K562 (cell line): ENCODE data around the gene YES1. TPM values are rescaled to one million over a fixed set of nuclear protein-coding genes. Genes with fewer than 3 reads are reported as not detected.

ENCODE experiments used
- AFF4 ChIP-seq: sonication (generic); formaldehyde crosslinking; IDR thresholded peaks from 2 replicates; pipeline ENCODE4 v1.8.0; 2023; ENCODE audit warnings: mild to moderate bottlenecking, missing genetic modification reagents
- HNRNPL ChIP-seq: fragments of 200-400 bp; formaldehyde crosslinking; IDR thresholded peaks from 2 replicates; pipeline ENCODE4 v1.6.1; 2017; ENCODE audit warnings: low read depth, mild to moderate bottlenecking, low read length
- MXI1 ChIP-seq: IDR thresholded peaks from 2 replicates; pipeline ENCODE4 v1.6.1; 2011; ENCODE audit warnings: low read depth, mild to moderate bottlenecking, improper control_type of control experiment, low read length
- NR0B1 ChIP-seq: fragments of 450-650 bp; IDR thresholded peaks from one replicate; pipeline ENCODE4 v1.6.1; 2018; ENCODE audit warnings: mild to moderate bottlenecking, moderate library complexity; ENCODE audit not compliant: partially characterized antibody
- POLR2B ChIP-seq: fragments of 450-650 bp; IDR thresholded peaks from 2 replicates; pipeline ENCODE4 v1.6.1; 2018; ENCODE audit warnings: low read depth; ENCODE audit not compliant: partially characterized antibody
- WHSC1 ChIP-seq: IDR thresholded peaks from one replicate; pipeline ENCODE4 v1.6.1; 2012; ENCODE audit warnings: low read length, control low read depth, inconsistent platforms
- ZNF143 ChIP-seq: sonication (generic); formaldehyde crosslinking; IDR thresholded peaks from 2 replicates; pipeline ENCODE4 v1.9.0; 2022; ENCODE audit warnings: mild to moderate bottlenecking, missing genetic modification reagents
- ZNF512 ChIP-seq: IDR thresholded peaks from 2 replicates; pipeline ENCODE4 v1.6.1; 2016; ENCODE audit warnings: missing genetic modification characterization, missing compliant biosample characterization
- polyA plus RNA-seq, 8 experiments: library from polyadenylated mRNA; depleted of rRNA in 4 of 8; stranded (reverse) in 5 of 8; unstranded in 3 of 8; fragments of >200 nt; fragmentation: Nextera tagmentation in 2 of 8; fragmentation: Illumina TruSeq in 1 of 8; extraction: Ambion mirVana in 2 of 8; extraction: Trizol in 1 of 8; gene quantifications; 2 replicates each; pipeline versions ENCODE4 v1.2.1 to v1.2.3, GENCODE V29; 2011 to 2014; ENCODE audit warnings: inconsistent platforms in 1 of 8, missing spikeins in 1 of 8
- total RNA-seq, 7 experiments: library from RNA; depleted of rRNA in 6 of 7; stranded (reverse); fragments of >200 nt in 6 of 7; fragmentation: Illumina TruSeq in 2 of 7; extraction: Trizol in 2 of 7; gene quantifications; 2 replicates each; pipeline versions ENCODE4 v1.2.1 to v1.2.3, GENCODE V29; 2011 to 2021; ENCODE audit warnings: low replicate concordance in 1 of 7
- TF ChIP-seq, protein P1 (sequence below), 2 experiments: fragments of 150-350 bp in 1 of 2; IDR thresholded peaks; 2 replicates each; pipeline ENCODE4 v1.6.1; 2012 to 2016; ENCODE audit warnings: low read depth in 2 of 2, low read length in 2 of 2, mild to moderate bottlenecking in 1 of 2, moderate library complexity in 1 of 2
- TF ChIP-seq, protein P2 (sequence below), 2 experiments: IDR thresholded peaks in 1 of 2; conservative IDR thresholded peaks in 1 of 2; 2 replicates each; pipeline ENCODE4 v1.6.1; 2016; ENCODE audit warnings: low read depth in 2 of 2, mild to moderate bottlenecking in 1 of 2, missing compliant biosample characterization in 1 of 2, missing genetic modification characterization in 1 of 2, moderate library complexity in 1 of 2

Gene YES1
- total and polyA plus RNA-seq, 9 of the 15 experiments (the other 6 are each of a cell fraction or from before 2014, with no cell fraction given), result 37.2 to 115 (median 77.7) TPM

DNA sequence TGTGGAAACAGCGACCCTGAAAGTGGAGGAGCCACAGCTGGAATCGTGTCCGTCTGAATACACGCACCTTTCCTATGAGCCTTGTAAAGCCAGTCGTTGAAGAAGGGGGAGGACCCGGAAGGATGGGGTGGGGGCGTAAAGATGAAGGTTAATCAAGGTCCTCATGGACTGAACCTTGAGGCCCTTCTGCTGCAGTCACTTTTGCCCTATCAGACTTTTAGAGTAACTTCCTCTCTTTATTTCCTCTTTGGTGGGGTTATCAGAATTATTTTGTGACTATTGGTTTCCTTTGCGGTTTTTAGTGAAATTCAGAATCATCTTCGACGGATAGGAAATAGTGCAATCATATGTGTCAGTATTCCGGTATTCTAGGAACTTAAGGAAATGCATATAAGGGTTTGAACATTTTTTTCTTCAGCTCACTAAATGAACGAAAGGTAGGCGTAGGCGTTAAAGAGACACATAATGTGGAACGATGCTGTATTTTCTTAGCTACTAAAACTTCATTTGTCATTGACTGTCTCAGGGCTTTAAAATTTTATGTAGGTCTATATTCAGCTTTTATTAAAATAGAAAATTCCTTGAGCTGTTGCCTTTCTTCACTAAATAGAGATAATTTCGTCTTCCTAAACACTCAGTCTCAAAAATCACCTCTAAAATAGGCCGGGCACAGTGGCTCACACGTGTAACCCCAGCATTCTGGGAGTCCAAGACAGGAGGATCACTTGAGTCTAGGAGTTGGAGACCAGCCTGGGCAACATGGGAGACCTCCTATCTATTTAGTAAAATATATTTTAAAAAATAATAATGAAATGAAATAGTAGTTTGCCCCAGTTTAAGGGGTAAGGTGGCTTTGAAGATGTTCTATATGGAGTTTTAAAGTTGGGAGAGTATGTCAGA is 1.4 kb upstream of the YES1 start (continued):
- TF ChIP-seq HNRNPL (no peak), ZNF512 (no peak), POLR2B (peak; percentile 39), ZNF143 (CRISPR knock-in tag) (no peak), WHSC1 (no peak), AFF4 (CRISPR knock-in tag) (peak; percentile 77), MXI1 (peak; percentile 59; the same call in 1 of the 2 replicates), NR0B1 (no peak)
- TF ChIP-seq, protein P1, sequence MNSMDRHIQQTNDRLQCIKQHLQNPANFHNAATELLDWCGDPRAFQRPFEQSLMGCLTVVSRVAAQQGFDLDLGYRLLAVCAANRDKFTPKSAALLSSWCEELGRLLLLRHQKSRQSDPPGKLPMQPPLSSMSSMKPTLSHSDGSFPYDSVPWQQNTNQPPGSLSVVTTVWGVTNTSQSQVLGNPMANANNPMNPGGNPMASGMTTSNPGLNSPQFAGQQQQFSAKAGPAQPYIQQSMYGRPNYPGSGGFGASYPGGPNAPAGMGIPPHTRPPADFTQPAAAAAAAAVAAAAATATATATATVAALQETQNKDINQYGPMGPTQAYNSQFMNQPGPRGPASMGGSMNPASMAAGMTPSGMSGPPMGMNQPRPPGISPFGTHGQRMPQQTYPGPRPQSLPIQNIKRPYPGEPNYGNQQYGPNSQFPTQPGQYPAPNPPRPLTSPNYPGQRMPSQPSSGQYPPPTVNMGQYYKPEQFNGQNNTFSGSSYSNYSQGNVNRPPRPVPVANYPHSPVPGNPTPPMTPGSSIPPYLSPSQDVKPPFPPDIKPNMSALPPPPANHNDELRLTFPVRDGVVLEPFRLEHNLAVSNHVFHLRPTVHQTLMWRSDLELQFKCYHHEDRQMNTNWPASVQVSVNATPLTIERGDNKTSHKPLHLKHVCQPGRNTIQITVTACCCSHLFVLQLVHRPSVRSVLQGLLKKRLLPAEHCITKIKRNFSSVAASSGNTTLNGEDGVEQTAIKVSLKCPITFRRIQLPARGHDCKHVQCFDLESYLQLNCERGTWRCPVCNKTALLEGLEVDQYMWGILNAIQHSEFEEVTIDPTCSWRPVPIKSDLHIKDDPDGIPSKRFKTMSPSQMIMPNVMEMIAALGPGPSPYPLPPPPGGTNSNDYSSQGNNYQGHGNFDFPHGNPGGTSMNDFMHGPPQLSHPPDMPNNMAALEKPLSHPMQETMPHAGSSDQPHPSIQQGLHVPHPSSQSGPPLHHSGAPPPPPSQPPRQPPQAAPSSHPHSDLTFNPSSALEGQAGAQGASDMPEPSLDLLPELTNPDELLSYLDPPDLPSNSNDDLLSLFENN (IDR thresholded peaks at IDR 0.05; ENCODE audit: low read depth in 2 of 2, low read length in 2 of 2), result no peak
- TF ChIP-seq, protein P2, sequence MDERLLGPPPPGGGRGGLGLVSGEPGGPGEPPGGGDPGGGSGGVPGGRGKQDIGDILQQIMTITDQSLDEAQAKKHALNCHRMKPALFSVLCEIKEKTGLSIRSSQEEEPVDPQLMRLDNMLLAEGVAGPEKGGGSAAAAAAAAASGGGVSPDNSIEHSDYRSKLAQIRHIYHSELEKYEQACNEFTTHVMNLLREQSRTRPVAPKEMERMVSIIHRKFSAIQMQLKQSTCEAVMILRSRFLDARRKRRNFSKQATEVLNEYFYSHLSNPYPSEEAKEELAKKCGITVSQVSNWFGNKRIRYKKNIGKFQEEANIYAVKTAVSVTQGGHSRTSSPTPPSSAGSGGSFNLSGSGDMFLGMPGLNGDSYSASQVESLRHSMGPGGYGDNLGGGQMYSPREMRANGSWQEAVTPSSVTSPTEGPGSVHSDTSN (CRISPR knock-in tag; IDR thresholded peaks at IDR 0.05; ENCODE audit: low read depth), result no peak
- TF ChIP-seq, protein P2 (tag; conservative IDR thresholded peaks at IDR 0.05; ENCODE audit: low read depth), result no peak
